ENCODE results near the gene SSC4D. TPM values are rescaled to one million over a fixed set of nuclear protein-coding genes. Genes with fewer than 3 reads are reported as not detected.

The SSC4D gene
- total and polyA plus RNA-seq, 9 of the 15 experiments (the other 6 are each of a cell fraction or from before 2014, with no cell fraction given): 0.06 to 1.1 (median 0.85) TPM; not detected in 1

DNA sequence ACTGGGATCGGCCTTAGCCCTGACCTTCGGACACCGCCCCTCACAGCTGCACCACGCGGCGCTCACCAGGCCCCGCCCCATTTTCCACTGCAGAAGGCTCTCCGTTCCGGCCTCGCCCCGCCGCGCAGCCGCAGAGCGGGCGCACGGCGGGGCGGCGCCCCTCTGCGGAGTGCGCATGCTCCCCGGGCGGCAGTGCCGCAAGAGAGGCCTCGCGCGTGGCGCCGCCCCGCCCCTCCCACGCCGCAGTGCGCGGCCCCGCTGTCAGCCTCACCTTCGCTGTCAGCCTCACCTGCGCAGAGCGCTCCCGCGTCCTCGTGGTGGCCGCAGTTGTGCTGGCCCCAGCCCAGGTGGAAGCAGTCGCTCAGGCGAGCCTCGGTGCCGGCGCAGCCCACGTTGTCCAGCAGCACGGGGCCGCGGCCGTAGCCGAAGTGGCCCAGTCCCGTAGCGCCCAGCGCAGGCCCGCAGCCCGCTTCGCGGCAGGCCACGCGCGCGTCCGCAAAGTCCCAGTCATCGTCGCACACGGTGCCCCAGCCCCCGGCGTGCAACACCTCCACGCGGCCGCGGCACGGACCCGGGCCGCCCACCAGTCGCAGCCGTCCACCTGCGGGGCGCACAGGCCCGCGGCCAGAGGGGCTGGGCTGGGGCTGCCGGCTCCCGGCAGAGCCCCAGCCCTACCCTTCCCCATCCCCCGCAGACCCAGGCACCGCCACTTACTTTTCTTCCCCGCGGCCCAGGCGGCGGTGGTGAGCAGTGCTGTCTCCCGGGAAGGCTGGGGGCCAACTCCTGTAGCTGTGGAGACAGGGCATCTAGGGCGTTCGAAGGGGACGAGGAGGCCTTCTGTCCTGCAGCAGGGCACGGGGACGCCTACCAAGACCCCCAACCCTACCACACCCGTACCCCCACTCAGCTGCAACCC, 16.1 kb downstream of the SSC4D start (continued):
- TF ChIP-seq NFYB (IDR thresholded peaks at IDR 0.05; ENCODE audit: extremely low read depth, insufficient read length) (no peak), HDAC6 (IDR thresholded peaks at IDR 0.05; ENCODE audit: low read depth, low read length) (no peak), EP400 (IDR thresholded peaks at IDR 0.05) (peak; percentile 88), IRF9 (tag; IDR thresholded peaks at IDR 0.05) (no peak), ZNF311 (CRISPR knock-in tag; IDR thresholded peaks at IDR 0.05) (no peak), TCF15 (CRISPR knock-in tag; IDR thresholded peaks at IDR 0.05) (no peak), SNRNP70 (optimal IDR thresholded peaks at IDR 0.05; ENCODE audit: low read depth, low read length) (no peak), MED1 (CRISPR knock-in tag; IDR thresholded peaks at IDR 0.05; ENCODE audit: borderline replicate concordance) (no peak), MEIS2 (IDR thresholded peaks at IDR 0.05; ENCODE audit: partially characterized antibody) (peak; percentile 96), IRF2 (CRISPR knock-in tag; IDR thresholded peaks at IDR 0.05) (peak; percentile 58; the same call in 1 of the 2 replicates), ZFP36 (IDR thresholded peaks at IDR 0.05; ENCODE audit: low read depth, low read length, partially characterized antibody) (no peak), ZNF79 (CRISPR knock-in tag; IDR thresholded peaks at IDR 0.05; ENCODE audit: low read depth) (no peak), MTF1 (CRISPR knock-in tag; IDR thresholded peaks at IDR 0.05; ENCODE audit: borderline replicate concordance) (no peak), ZNF551 (CRISPR knock-in tag; IDR thresholded peaks at IDR 0.05) (no peak), ILF3 (IDR thresholded peaks at IDR 0.05; ENCODE audit: borderline replicate concordance) (no peak; the same call in 1 of the 2 replicates), GATA2 (CRISPR knock-in tag; IDR thresholded peaks at IDR 0.05) (no peak), MTA2 (IDR thresholded peaks at IDR 0.05; ENCODE audit: low read depth) (no peak), KDM5B (IDR thresholded peaks at IDR 0.05; ENCODE audit: insufficient replicate concordance, low read depth, low read length) (peak; percentile 75)
- TF ChIP-seq, protein P1, sequence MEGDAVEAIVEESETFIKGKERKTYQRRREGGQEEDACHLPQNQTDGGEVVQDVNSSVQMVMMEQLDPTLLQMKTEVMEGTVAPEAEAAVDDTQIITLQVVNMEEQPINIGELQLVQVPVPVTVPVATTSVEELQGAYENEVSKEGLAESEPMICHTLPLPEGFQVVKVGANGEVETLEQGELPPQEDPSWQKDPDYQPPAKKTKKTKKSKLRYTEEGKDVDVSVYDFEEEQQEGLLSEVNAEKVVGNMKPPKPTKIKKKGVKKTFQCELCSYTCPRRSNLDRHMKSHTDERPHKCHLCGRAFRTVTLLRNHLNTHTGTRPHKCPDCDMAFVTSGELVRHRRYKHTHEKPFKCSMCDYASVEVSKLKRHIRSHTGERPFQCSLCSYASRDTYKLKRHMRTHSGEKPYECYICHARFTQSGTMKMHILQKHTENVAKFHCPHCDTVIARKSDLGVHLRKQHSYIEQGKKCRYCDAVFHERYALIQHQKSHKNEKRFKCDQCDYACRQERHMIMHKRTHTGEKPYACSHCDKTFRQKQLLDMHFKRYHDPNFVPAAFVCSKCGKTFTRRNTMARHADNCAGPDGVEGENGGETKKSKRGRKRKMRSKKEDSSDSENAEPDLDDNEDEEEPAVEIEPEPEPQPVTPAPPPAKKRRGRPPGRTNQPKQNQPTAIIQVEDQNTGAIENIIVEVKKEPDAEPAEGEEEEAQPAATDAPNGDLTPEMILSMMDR (IDR thresholded peaks at IDR 0.05 in 2 of 3, conservative IDR thresholded peaks at IDR 0.05 in 1 of 3; ENCODE audit: insufficient read depth in 2 of 3, low read depth in 1 of 3, low read length in 3 of 3): no peak
- TF ChIP-seq, protein P2, sequence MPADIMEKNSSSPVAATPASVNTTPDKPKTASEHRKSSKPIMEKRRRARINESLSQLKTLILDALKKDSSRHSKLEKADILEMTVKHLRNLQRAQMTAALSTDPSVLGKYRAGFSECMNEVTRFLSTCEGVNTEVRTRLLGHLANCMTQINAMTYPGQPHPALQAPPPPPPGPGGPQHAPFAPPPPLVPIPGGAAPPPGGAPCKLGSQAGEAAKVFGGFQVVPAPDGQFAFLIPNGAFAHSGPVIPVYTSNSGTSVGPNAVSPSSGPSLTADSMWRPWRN (IDR thresholded peaks at IDR 0.05; ENCODE audit: low read depth): no peak
- TF ChIP-seq, protein P3, sequence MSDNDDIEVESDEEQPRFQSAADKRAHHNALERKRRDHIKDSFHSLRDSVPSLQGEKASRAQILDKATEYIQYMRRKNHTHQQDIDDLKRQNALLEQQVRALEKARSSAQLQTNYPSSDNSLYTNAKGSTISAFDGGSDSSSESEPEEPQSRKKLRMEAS (CRISPR knock-in tag; IDR thresholded peaks at IDR 0.05): peak; percentile 95
- TF ChIP-seq, protein P4, sequence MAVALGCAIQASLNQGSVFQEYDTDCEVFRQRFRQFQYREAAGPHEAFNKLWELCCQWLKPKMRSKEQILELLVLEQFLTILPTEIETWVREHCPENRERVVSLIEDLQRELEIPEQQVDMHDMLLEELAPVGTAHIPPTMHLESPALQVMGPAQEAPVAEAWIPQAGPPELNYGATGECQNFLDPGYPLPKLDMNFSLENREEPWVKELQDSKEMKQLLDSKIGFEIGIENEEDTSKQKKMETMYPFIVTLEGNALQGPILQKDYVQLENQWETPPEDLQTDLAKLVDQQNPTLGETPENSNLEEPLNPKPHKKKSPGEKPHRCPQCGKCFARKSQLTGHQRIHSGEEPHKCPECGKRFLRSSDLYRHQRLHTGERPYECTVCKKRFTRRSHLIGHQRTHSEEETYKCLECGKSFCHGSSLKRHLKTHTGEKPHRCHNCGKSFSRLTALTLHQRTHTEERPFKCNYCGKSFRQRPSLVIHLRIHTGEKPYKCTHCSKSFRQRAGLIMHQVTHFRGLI (CRISPR knock-in tag; IDR thresholded peaks at IDR 0.05): no peak

Data from K562 (cell line).